Urothelium cell line (cell line): ENCODE results near the gene MCTP2.
"Not testable (repeated sequence)": the region's sequence is repeated elsewhere in the genome, so short reads cannot be mapped to it uniquely, and the experiment has no call there.

Source experiments
- DNase-seq: peaks from one replicate; pipeline ENCODE4 v3.0.0; 2011; ENCODE audit warnings: low spot score, mixed read lengths
- FAIRE-seq: peaks from 2 replicates; lab custom pipeline; 2011; peaks lifted over from hg19 to GRCh38; lab: Jason Lieb, UNC

MCTP2 gene

GRCh38 chr15:94493176-94493575 lies 261.8 kb downstream of the MCTP2 start:
- DNase-seq, result no peak
- no peak for FAIRE-seq

- not testable (repeated sequence) for DNase-seq, FAIRE-seq
Measured at GRCh38 chr15:94493586-94493985, 262.2 kb downstream of the MCTP2 start.

GRCh38 chr15:94494732-94495131 lies 263.4 kb downstream of the MCTP2 start:
- no peak for FAIRE-seq
- DNase-seq, result no peak

GRCh38 chr15:94503293-94503692 lies 271.9 kb downstream of the MCTP2 start:
- no peak for FAIRE-seq
- DNase-seq, result no peak

GRCh38 chr15:94509259-94509658 lies 277.9 kb downstream of the MCTP2 start:
- FAIRE-seq (no peak), DNase-seq (no peak)

GRCh38 chr15:94522125-94522524 lies 290.8 kb downstream of the MCTP2 start:
- DNase-seq (no peak), FAIRE-seq (no peak)

GRCh38 chr15:94523873-94524272 lies 292.5 kb downstream of the MCTP2 start:
- DNase-seq, result no peak

GRCh38 chr15:94524565-94524964 lies 293.2 kb downstream of the MCTP2 start:
- FAIRE-seq (no peak), DNase-seq (no peak)

More at GRCh38 chr15:94523873-94524272, 292.5 kb downstream of the MCTP2 start:
- no peak for FAIRE-seq

GRCh38 chr15:94526071-94526689 lies 294.8 kb downstream of the MCTP2 start:
- no peak for FAIRE-seq

GRCh38 chr15:94532226-94532625 lies 300.9 kb downstream of the MCTP2 start:
- no peak for DNase-seq
- FAIRE-seq, result no peak

More at GRCh38 chr15:94526071-94526689, 294.8 kb downstream of the MCTP2 start:
- DNase-seq, result no peak
